ENCODE data around the gene PPM1H. TPM values are rescaled to one million over a fixed set of nuclear protein-coding genes. Genes with fewer than 3 reads are reported as not detected.
A peak's percentile ranks its signal among the peaks of the same experiment; 100 is the strongest.

The PPM1H gene
- polyA plus RNA-seq, 1 donor: 20.0 TPM

DNA sequence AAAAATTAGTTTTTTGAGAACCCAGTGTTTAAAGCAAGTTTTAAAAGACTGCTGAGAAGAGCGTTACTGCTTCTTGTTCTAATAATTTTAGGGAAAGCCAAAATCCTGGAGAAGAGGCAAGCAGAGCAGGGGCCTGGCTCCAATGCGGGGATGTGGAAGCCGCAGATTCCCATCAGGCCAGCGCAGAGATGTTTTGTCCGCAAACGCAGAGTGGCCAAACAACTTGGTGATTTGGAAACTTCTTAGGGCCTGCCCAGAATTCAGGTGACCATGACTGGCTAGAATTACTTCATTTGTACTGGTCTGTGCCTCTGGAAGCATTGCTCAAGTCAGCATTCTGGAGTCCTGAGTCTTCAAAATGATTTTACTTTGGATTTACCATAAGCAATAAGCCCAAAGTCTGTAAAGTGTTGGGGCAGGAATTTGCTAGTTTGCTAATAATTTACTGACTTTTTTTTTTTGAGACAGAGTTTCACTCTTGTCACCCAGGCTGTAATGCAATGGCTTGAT lies 208.4 kb downstream of the PPM1H start:
- Histone ChIP-seq H3K27me3 (ENCODE audit: control insufficient read depth, insufficient read depth, low read length) (no peaks in the 10 kb centered on the region), H3K27ac (ENCODE audit: low read length) (no peak overlapping the region), H3K9me3 (ENCODE audit: control insufficient read depth, low read depth, low read length) (no peaks in the 10 kb centered on the region), H3K4me3 (ENCODE audit: low read length) (no peak overlapping the region), H3K36me3 (ENCODE audit: control insufficient read depth, insufficient read depth, low read length) (no peaks in the 10 kb centered on the region), H3K4me1 (ENCODE audit: control insufficient read depth, insufficient read depth, low read length) (peaks cover 7% of the 10 kb centered on the region)
- no peak for DNase-seq
- WGBS (ENCODE audit: insufficient coverage, low lambda C conversion rate): no CpG with 5 or more reads among the region's 6 CpGs

DNA sequence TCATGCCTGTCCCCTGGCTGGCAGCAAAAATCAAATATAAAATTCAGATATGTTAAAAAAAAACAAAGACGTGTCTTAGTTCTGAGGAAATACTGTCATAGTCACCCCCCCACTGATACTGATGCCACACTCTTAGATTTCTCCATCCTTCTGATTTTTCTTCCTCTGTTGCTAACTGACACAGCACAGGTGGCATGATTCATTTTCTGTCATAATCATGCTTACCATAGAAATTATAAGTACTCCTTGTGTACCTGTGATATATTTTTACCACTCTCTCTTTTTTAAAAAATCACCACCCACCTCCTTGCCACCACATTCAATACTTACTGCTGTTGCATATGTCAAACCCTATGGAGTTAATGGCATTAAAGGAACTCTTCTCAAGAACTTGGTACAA lies 209.2 kb downstream of the PPM1H start:
- no peak overlapping the region for H3K27ac ChIP-seq (ENCODE audit: low read length)
- H3K9me3 ChIP-seq (ENCODE audit: control insufficient read depth, low read depth, low read length): no peaks in the 10 kb centered on the region
- no peaks in the 10 kb centered on the region for H3K36me3 ChIP-seq (ENCODE audit: control insufficient read depth, insufficient read depth, low read length)
- DNase-seq: no peak
- WGBS (ENCODE audit: insufficient coverage, low lambda C conversion rate): no CpG with 5 or more reads among the region's 1 CpG
- H3K27me3 ChIP-seq (ENCODE audit: control insufficient read depth, insufficient read depth, low read length): no peaks in the 10 kb centered on the region
- peaks cover 4% of the 10 kb centered on the region for H3K4me1 ChIP-seq (ENCODE audit: control insufficient read depth, insufficient read depth, low read length)
- H3K4me3 ChIP-seq (ENCODE audit: low read length): no peak overlapping the region

DNA sequence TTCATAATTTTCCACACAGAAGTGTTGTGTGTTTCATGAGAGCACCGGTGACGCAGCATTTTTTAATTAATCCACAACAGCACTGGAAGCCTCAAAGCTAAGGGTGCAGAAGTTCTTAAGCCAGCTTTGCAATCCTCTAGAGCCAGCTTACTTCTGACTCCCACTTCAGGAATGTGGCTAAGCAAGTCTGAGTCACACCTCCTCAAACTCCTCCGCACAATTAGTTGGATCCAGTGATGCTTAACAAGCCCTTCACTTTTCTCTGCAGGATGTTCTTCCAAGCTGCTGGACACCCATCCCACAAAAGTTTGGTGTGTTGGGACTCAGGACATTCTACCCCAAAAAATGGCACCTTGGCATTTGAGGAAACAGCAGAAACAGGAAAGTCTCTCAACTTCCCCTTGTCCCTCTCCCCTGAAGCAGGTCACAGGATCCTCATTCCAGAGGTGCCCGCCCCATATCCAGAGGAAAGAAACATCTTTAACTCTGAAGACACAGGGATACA lies 210.0 kb downstream of the PPM1H start:
- WGBS (ENCODE audit: insufficient coverage, low lambda C conversion rate): no CpG with 5 or more reads among the region's 4 CpGs
- Histone ChIP-seq H3K27ac (ENCODE audit: low read length) (no peak overlapping the region), H3K27me3 (ENCODE audit: control insufficient read depth, insufficient read depth, low read length) (no peaks in the 10 kb centered on the region), H3K9me3 (ENCODE audit: control insufficient read depth, low read depth, low read length) (no peaks in the 10 kb centered on the region), H3K36me3 (ENCODE audit: control insufficient read depth, insufficient read depth, low read length) (peaks cover under 1% of the 10 kb centered on the region), H3K4me3 (ENCODE audit: low read length) (no peak overlapping the region), H3K4me1 (ENCODE audit: control insufficient read depth, insufficient read depth, low read length) (peaks cover 4% of the 10 kb centered on the region)
- peak; percentile 77 to 79 for DNase-seq

DNA sequence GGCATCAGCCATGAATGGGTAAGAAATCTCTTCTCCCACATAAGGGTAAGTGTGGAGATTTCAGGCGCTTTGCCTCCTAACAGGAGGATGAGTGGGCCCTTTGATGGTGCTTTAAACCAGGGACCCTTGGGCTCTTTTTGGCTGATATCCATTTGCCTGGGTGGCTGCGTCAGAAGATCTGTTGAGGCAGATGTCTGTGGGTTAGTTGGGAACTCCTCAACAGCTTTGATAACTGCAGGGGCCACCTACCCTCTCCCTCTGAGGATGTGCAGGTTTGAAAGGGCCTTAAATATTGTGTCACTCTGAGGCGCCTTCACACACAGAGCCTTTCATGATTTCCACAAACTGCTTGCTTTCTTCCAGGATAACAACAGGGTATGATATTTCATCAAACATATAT lies 210.7 kb downstream of the PPM1H start:
- peaks cover 4% of the 10 kb centered on the region for H3K4me1 ChIP-seq (ENCODE audit: control insufficient read depth, insufficient read depth, low read length)
- H3K27ac ChIP-seq (ENCODE audit: low read length): no peak overlapping the region
- WGBS (ENCODE audit: insufficient coverage, low lambda C conversion rate): 100% methylated on average over 1 of the region's 3 CpGs
- no peaks in the 10 kb centered on the region for H3K9me3 ChIP-seq (ENCODE audit: control insufficient read depth, low read depth, low read length)
- no peak for DNase-seq
- peaks cover 4% of the 10 kb centered on the region for H3K36me3 ChIP-seq (ENCODE audit: control insufficient read depth, insufficient read depth, low read length)
- no peak overlapping the region for H3K4me3 ChIP-seq (ENCODE audit: low read length)
- no peaks in the 10 kb centered on the region for H3K27me3 ChIP-seq (ENCODE audit: control insufficient read depth, insufficient read depth, low read length)

DNA sequence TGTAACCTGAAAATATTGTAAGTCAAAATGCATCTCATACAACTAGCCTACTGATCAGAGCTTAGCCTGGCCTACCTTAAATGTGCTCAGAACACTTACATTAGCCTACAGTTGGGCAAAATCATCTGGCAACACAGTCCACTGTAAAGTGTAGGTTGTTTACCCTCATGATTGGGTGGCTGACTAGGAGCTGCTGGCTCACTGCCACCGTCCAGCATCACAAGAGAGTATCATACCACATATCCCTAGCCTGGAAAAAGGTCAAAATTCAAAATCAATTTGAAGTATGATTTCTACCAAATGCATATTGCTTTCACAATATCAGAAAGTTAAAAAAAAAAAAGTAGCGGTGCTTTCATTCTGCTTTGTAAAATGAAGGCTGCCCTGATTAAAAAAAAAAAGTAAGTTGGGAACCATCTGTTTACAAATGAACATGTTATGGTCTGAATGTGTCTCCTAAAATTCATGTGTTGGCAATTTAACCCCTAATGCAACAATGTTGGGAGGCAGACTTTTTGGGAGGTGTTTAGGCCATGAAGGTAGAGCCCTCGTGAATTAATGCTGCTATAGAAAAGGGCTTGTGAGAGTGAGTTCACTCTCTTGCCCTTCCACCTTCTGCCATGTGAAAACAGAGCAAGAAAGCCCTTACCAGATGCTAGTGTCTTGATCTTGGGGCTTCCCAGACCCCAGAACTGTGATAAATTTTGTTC lies 211.8 kb downstream of the PPM1H start:
- H3K36me3 ChIP-seq (ENCODE audit: control insufficient read depth, insufficient read depth, low read length): peaks cover 8% of the 10 kb centered on the region
- no peak overlapping the region for H3K4me3 ChIP-seq (ENCODE audit: low read length)
- H3K4me1 ChIP-seq (ENCODE audit: control insufficient read depth, insufficient read depth, low read length): peaks cover 4% of the 10 kb centered on the region
- no peaks in the 10 kb centered on the region for H3K9me3 ChIP-seq (ENCODE audit: control insufficient read depth, low read depth, low read length)
- H3K27ac ChIP-seq (ENCODE audit: low read length): no peak overlapping the region
- DNase-seq: no peak
- WGBS (ENCODE audit: insufficient coverage, low lambda C conversion rate): 100% methylated on average over 1 of the region's 3 CpGs
- no peaks in the 10 kb centered on the region for H3K27me3 ChIP-seq (ENCODE audit: control insufficient read depth, insufficient read depth, low read length)

DNA sequence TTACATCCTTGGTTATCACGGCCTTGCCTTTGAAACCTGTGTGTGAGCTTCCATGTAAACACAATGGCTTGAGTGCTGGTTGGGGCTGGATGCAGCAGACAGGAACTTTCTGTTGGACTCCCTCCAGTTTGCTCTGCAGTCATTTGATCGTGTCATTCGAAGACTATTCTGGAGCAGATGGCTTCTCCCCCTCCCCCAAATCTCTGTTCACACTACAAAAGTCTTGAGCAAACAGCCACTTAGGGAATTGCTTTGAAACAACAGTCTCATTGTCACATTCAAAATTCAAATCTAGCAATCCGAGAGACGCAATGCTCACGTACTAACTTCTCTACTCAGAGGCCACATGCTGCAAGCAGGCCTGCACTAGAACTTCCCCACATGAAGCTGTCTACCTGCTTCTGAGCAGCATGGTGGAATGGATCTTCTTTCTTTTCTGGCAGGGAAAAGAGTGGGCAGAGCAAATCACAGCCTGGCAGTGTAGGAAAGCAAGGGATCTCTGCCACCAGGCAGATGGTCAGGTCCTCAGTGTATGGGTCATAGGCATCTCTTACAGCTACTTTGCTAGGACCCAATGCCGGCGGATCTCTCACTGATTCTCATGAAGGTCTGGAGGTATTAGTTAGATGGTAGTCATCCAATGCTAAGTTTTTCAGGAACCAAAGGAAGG lies 214.2 kb downstream of the PPM1H start:
- WGBS (ENCODE audit: insufficient coverage, low lambda C conversion rate): no CpG with 5 or more reads among the region's 8 CpGs

DNA sequence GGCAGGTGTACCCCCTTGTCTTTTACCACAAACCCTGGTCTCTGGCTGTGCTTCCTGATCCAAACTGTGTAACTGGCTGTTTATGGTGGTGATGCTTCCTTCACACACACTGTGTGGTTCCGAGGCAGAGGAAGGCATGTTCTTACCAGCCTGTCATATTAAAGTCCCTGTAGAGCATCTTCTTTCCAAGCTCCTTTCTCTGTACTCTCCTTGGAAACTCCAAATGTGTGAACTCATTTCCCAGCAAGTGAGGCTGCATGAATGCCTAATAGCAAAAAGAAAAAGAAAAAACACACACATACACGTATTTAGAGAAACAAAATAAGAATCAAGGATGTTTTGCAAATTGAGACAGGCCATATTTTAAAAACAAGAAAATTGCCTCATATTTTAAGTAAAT lies 214.9 kb downstream of the PPM1H start:
- no peak overlapping the region for H3K27ac ChIP-seq (ENCODE audit: low read length)
- no peak overlapping the region for H3K4me3 ChIP-seq (ENCODE audit: low read length)
- H3K9me3 ChIP-seq (ENCODE audit: control insufficient read depth, low read depth, low read length): no peaks in the 10 kb centered on the region
- H3K4me1 ChIP-seq (ENCODE audit: control insufficient read depth, insufficient read depth, low read length): peaks cover under 1% of the 10 kb centered on the region
- no peak for DNase-seq
- WGBS (ENCODE audit: insufficient coverage, low lambda C conversion rate): 100% methylated on average over 1 of the region's 2 CpGs
- H3K27me3 ChIP-seq (ENCODE audit: control insufficient read depth, insufficient read depth, low read length): no peaks in the 10 kb centered on the region
- peaks cover 8% of the 10 kb centered on the region for H3K36me3 ChIP-seq (ENCODE audit: control insufficient read depth, insufficient read depth, low read length)

More for the DNA sequence above, 214.2 kb downstream of the PPM1H start:
- Histone ChIP-seq H3K4me3 (ENCODE audit: low read length) (no peak overlapping the region), H3K27me3 (ENCODE audit: control insufficient read depth, insufficient read depth, low read length) (no peaks in the 10 kb centered on the region), H3K4me1 (ENCODE audit: control insufficient read depth, insufficient read depth, low read length) (peaks cover 4% of the 10 kb centered on the region), H3K36me3 (ENCODE audit: control insufficient read depth, insufficient read depth, low read length) (peaks cover 8% of the 10 kb centered on the region), H3K27ac (ENCODE audit: low read length) (no peak overlapping the region), H3K9me3 (ENCODE audit: control insufficient read depth, low read depth, low read length) (no peaks in the 10 kb centered on the region)
- peak in 1 of 2 donors; percentile 21 for DNase-seq

DNA sequence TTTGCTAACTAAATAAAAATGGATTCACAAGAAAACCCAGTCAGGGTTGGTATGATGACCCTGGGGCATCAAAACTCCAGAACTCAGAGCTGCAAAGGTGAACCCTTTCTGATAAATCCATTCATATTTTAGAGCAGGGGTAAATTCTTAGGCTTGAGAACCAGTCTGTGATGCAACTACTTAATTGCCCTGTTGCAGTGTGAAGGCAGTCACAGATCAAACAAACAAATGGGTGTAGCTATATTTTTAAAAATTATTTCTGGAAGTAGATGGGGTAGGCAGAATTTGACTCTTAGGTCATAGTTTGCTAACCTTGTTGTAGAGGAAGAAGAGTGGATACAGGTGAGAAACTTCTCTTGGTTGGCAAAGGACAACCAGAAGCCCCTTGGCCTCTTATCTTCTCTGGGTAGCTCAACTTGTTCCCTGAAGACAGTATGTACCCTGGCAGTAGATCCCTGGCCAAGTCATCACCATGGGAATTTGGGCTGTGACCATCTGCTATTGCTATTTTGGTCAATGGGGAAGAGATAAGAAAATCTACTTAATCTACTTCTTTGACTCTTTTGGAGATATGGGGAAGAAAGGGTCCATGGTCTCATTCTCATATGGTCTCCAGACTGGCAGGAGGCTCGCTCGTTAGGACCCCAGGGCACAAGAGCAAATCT lies 216.1 kb downstream of the PPM1H start:
- Histone ChIP-seq H3K27me3 (ENCODE audit: control insufficient read depth, insufficient read depth, low read length) (no peaks in the 10 kb centered on the region), H3K9me3 (ENCODE audit: control insufficient read depth, low read depth, low read length) (no peaks in the 10 kb centered on the region), H3K4me3 (ENCODE audit: low read length) (no peak overlapping the region), H3K27ac (ENCODE audit: low read length) (no peak overlapping the region), H3K36me3 (ENCODE audit: control insufficient read depth, insufficient read depth, low read length) (peaks cover 8% of the 10 kb centered on the region), H3K4me1 (ENCODE audit: control insufficient read depth, insufficient read depth, low read length) (no peaks in the 10 kb centered on the region)
- DNase-seq: no peak
- WGBS (ENCODE audit: insufficient coverage, low lambda C conversion rate): no CpG with 5 or more reads among the region's 2 CpGs

DNA sequence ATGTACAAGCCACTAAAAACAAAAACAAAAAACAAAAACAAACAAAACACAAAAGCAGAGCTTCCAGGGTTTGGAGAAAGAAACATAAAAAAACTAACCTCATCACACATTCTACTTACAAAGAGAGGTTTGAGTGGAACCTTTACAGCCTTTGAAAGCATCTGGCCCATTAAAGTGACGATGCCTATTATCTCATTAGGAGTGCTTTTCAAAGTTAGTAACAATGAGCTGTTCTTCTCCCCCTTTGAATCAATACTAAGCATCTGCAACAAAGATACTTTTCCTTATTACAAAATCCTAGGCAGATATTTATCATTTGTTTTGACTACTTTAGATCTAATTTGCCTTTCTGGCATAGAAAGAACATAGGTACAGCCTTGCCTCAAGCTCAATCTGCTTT lies 217.3 kb downstream of the PPM1H start:
- no peak for DNase-seq
- Histone ChIP-seq H3K27ac (ENCODE audit: low read length) (no peak overlapping the region), H3K4me3 (ENCODE audit: low read length) (no peak overlapping the region), H3K9me3 (ENCODE audit: control insufficient read depth, low read depth, low read length) (no peaks in the 10 kb centered on the region), H3K4me1 (ENCODE audit: control insufficient read depth, insufficient read depth, low read length) (no peaks in the 10 kb centered on the region), H3K36me3 (ENCODE audit: control insufficient read depth, insufficient read depth, low read length) (peaks cover 9% of the 10 kb centered on the region), H3K27me3 (ENCODE audit: control insufficient read depth, insufficient read depth, low read length) (no peaks in the 10 kb centered on the region)
- WGBS (ENCODE audit: insufficient coverage, low lambda C conversion rate): no CpG with 5 or more reads among the region's 1 CpG

DNA sequence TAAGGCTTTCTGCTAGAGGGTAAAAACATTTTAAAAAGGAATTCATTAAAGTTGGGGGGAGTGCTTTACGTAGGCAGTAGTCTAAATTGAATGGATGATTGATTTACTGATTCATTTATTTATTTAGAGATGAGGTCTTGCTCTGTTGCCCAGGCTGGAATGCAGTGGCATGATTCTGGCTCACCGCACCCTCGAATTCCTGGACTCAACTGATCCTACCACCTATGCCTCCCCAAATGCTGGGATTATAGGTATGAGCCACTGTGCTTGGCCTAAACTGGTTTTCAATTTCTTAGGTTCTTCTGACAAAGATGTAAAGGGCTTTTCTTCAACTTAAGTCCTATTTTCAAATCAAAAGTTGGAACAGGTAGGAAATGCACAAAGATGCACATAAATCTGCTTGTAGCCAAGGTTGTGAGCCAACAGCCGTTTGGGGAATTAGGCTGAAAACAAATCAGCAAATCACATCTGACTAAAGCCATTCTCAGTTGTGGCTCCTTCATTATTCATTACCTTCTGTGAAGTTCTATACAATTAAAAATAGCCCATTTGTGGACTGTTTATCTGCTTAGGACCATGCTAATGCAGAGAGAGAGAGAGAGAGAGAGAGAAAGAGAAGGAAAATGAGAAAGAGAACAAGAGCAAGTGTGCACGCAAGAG lies 218.0 kb downstream of the PPM1H start:
- Histone ChIP-seq H3K4me1 (ENCODE audit: control insufficient read depth, insufficient read depth, low read length) (no peaks in the 10 kb centered on the region), H3K27ac (ENCODE audit: low read length) (no peak overlapping the region), H3K4me3 (ENCODE audit: low read length) (no peak overlapping the region), H3K36me3 (ENCODE audit: control insufficient read depth, insufficient read depth, low read length) (peaks cover 9% of the 10 kb centered on the region), H3K27me3 (ENCODE audit: control insufficient read depth, insufficient read depth, low read length) (no peaks in the 10 kb centered on the region), H3K9me3 (ENCODE audit: control insufficient read depth, low read depth, low read length) (no peaks in the 10 kb centered on the region)
- DNase-seq: no peak
- no CpG with 5 or more reads among the region's 5 CpGs for WGBS (ENCODE audit: insufficient coverage, low lambda C conversion rate)
